Neuronal stem cell (in vitro differentiated cells): Measurements from ENCODE around the gene CISH.

Experiments used
- DNase-seq: peaks from one replicate; pipeline ENCODE4 v3.0.0-alpha.2; 2013; ENCODE audit warnings: low spot score
- H2AFZ ChIP-seq: one replicate; pipeline ENCODE4 v1.6.1; 2013; ENCODE audit warnings: mild to moderate bottlenecking, low read length, inconsistent platforms
- H2AK5ac ChIP-seq: 2 replicates; pipeline ENCODE4 v1.6.1; 2013; ENCODE audit warnings: low read depth, mild to moderate bottlenecking, inconsistent platforms, low read length, moderate library complexity, mixed read lengths
- H2BK120ac ChIP-seq: 2 replicates; pipeline ENCODE4 v1.6.1; 2013; ENCODE audit warnings: low read depth, mild to moderate bottlenecking, inconsistent platforms, low read length, moderate library complexity, mixed read lengths
- H2BK12ac ChIP-seq: one replicate; pipeline ENCODE4 v1.6.1; 2013; ENCODE audit warnings: low read length, inconsistent platforms
- H2BK15ac ChIP-seq: 2 replicates; pipeline ENCODE4 v1.6.1; 2013; ENCODE audit warnings: mild to moderate bottlenecking, low read length, inconsistent platforms, mixed read lengths
- H2BK5ac ChIP-seq: one replicate; pipeline ENCODE4 v1.6.1; 2013; ENCODE audit warnings: inconsistent platforms, mild to moderate bottlenecking, low read length, moderate library complexity
- H3K14ac ChIP-seq: one replicate; pipeline ENCODE4 v1.6.1; 2013; ENCODE audit warnings: low read length, inconsistent platforms
- H3K18ac ChIP-seq: 2 replicates; pipeline ENCODE4 v1.6.1; 2013; ENCODE audit warnings: low read length, inconsistent platforms
- H3K23ac ChIP-seq: 2 replicates; pipeline ENCODE4 v1.6.1; 2013; ENCODE audit warnings: low read depth, mild to moderate bottlenecking, mixed read lengths, low read length, inconsistent platforms; ENCODE audit not compliant: poor library complexity
- H3K27ac ChIP-seq: replicated peaks from 3 replicates; pipeline ENCODE4 v1.5.1; 2013; ENCODE audit warnings: low read length, inconsistent platforms
- H3K27me3 ChIP-seq, 3 experiments: 2 replicates each; pipeline ENCODE4 v1.6.1; 2013; ENCODE audit warnings: low read length in 3 of 3, mild to moderate bottlenecking in 2 of 3, inconsistent platforms in 1 of 3, low read depth in 1 of 3, mixed read lengths in 1 of 3, moderate library complexity in 1 of 3; ENCODE audit not compliant: control insufficient read depth in 3 of 3, insufficient read depth in 3 of 3
- H3K36me3 ChIP-seq, 2 donors: replicated peaks in 1 of 2; 2 replicates each; pipeline ENCODE4 v1.6.1; 2013; ENCODE audit warnings: low read length in 2 of 2; ENCODE audit not compliant: control insufficient read depth in 2 of 2, insufficient read depth in 2 of 2
- H3K4ac ChIP-seq: 2 replicates; pipeline ENCODE4 v1.6.1; 2013; ENCODE audit warnings: inconsistent platforms, mild to moderate bottlenecking, low read length, moderate library complexity
- H3K4me1 ChIP-seq, 2 donors: 1 replicate in 1 of 2; 2 replicates in 1 of 2; pipeline ENCODE4 v1.6.1; 2013; ENCODE audit warnings: low read length in 2 of 2, low read depth in 1 of 2; ENCODE audit not compliant: control insufficient read depth in 2 of 2, insufficient read depth in 1 of 2
- H3K4me2 ChIP-seq: one replicate; pipeline ENCODE4 v1.6.1; 2013; ENCODE audit warnings: mild to moderate bottlenecking, low read length, inconsistent platforms; ENCODE audit not compliant: insufficient read depth, poor library complexity, severe bottlenecking
- H3K4me3 ChIP-seq, 2 donors: 2 replicates each; pipeline ENCODE4 v1.5.1; 2013; ENCODE audit warnings: low read length in 2 of 2, mild to moderate bottlenecking in 2 of 2, inconsistent platforms in 1 of 2, moderate library complexity in 1 of 2
- H3K79me1 ChIP-seq: one replicate; pipeline ENCODE4 v1.6.1; 2013; ENCODE audit warnings: low read depth, mild to moderate bottlenecking, inconsistent platforms, low read length, moderate library complexity
- H3K9ac ChIP-seq: one replicate; pipeline ENCODE4 v1.6.1; 2013; ENCODE audit warnings: mild to moderate bottlenecking, low read depth, low read length, inconsistent platforms; ENCODE audit not compliant: poor library complexity
- H3K9me3 ChIP-seq, 2 donors: replicated peaks in 1 of 2; 2 replicates each; pipeline versions ENCODE3 to v1.6.1; 2013; ENCODE audit warnings: low read length in 2 of 2, mild to moderate bottlenecking in 2 of 2, inconsistent platforms in 1 of 2, low read depth in 1 of 2, mixed read lengths in 1 of 2, moderate library complexity in 1 of 2; ENCODE audit not compliant: control insufficient read depth in 2 of 2, insufficient read depth in 1 of 2
- H4K8ac ChIP-seq: one replicate; pipeline ENCODE4 v1.6.1; 2013; ENCODE audit warnings: low read depth, mild to moderate bottlenecking, inconsistent platforms, low read length, moderate library complexity
- H4K91ac ChIP-seq: one replicate; pipeline ENCODE4 v1.6.1; 2013; ENCODE audit warnings: low read length, low read depth, mild to moderate bottlenecking, inconsistent platforms; ENCODE audit not compliant: poor library complexity
- WGBS, 2 donors: extraction: QIAGEN DNeasy Blood & Tissue Kit; methylation state at CpG; one replicate each; pipeline ENCODE4 v1.1.7; 2013; ENCODE audit warnings: missing lambda C conversion rate in 2 of 2, mixed read lengths in 1 of 2; ENCODE audit not compliant: insufficient read length in 2 of 2, insufficient replicate concordance in 1 of 2; ENCODE audit errors: extremely low coverage in 2 of 2; 5-methylcytosine and 5-hydroxymethylcytosine counted together

CISH gene

GRCh38 chr3:50581459-50581842 is 30.1 kb downstream of the CISH start:
- peaks cover 1% of the 10 kb centered on the region for H3K79me1 ChIP-seq
- no peak overlapping the region for H3K4ac ChIP-seq
- no peaks in the 10 kb centered on the region for H3K4me1 ChIP-seq
- no peaks in the 10 kb centered on the region for H3K9me3 ChIP-seq
- H2AFZ ChIP-seq: no peak overlapping the region
- no peak overlapping the region for H3K4me2 ChIP-seq
- H3K9ac ChIP-seq: no peak overlapping the region
- no peak overlapping the region for H3K18ac ChIP-seq
- no peak overlapping the region for H2BK120ac ChIP-seq
- DNase-seq: no peak
- no peak overlapping the region for H2AK5ac ChIP-seq
- peak overlapping the region; percentile 38 for H3K14ac ChIP-seq
- no peak overlapping the region for H2BK5ac ChIP-seq
- H4K91ac ChIP-seq: no peak overlapping the region
- no peak overlapping the region for H2BK12ac ChIP-seq
- H3K23ac ChIP-seq: no peak overlapping the region
- H3K27ac ChIP-seq: no peak overlapping the region
- H4K8ac ChIP-seq: no peak overlapping the region
- peaks cover 3 to 44% of the 10 kb centered on the region in 2 donors for H3K36me3 ChIP-seq
- WGBS, 2 donors: no CpG with 5 or more reads among the region's 2 CpGs
- no peaks in the 10 kb centered on the region for H3K27me3 ChIP-seq
- no peak overlapping the region for H3K4me3 ChIP-seq
- no peak overlapping the region for H2BK15ac ChIP-seq

- Histone ChIP-seq H2BK120ac (no peak overlapping the region), H3K23ac (no peak overlapping the region), H2BK5ac (no peak overlapping the region), H4K91ac (no peak overlapping the region), H3K4me1 (no peaks in the 10 kb centered on the region), H3K4me3 (no peak overlapping the region), H3K36me3 (peaks cover 3 to 44% of the 10 kb centered on the region in 2 donors), H2BK15ac (no peak overlapping the region), H4K8ac (no peak overlapping the region), H3K27ac (no peak overlapping the region), H3K14ac (no peak overlapping the region), H3K4me2 (no peak overlapping the region), H3K27me3 (no peaks in the 10 kb centered on the region), H3K4ac (no peak overlapping the region), H2BK12ac (no peak overlapping the region), H3K79me1 (peaks cover 1% of the 10 kb centered on the region), H2AFZ (no peak overlapping the region), H3K9me3 (no peaks in the 10 kb centered on the region), H3K9ac (no peak overlapping the region), H3K18ac (no peak overlapping the region), H2AK5ac (no peak overlapping the region)
- no CpG with 5 or more reads among the region's 9 CpGs for WGBS, 2 donors
- no peak for DNase-seq
Observed at GRCh38 chr3:50580683-50581458, 30.7 kb downstream of the CISH start.

- H4K8ac ChIP-seq: no peak overlapping the region
- H3K9ac ChIP-seq: no peak overlapping the region
- WGBS, 2 donors: no CpG with 5 or more reads among the region's 2 CpGs
- H2BK120ac ChIP-seq: no peak overlapping the region
- H3K14ac ChIP-seq: no peak overlapping the region
- no peak overlapping the region for H3K4me2 ChIP-seq
- no peak for DNase-seq
- no peaks in the 10 kb centered on the region for H3K9me3 ChIP-seq
- H2BK15ac ChIP-seq: no peak overlapping the region
- no peaks in the 10 kb centered on the region for H3K4me1 ChIP-seq
- H2AFZ ChIP-seq: no peak overlapping the region
- H3K23ac ChIP-seq: no peak overlapping the region
- no peaks in the 10 kb centered on the region for H3K79me1 ChIP-seq
- H4K91ac ChIP-seq: no peak overlapping the region
- H3K27ac ChIP-seq: no peak overlapping the region
- H2BK12ac ChIP-seq: no peak overlapping the region
- H3K18ac ChIP-seq: no peak overlapping the region
- peaks cover 4 to 52% of the 10 kb centered on the region in 2 donors for H3K36me3 ChIP-seq
- H2BK5ac ChIP-seq: no peak overlapping the region
- no peak overlapping the region for H2AK5ac ChIP-seq
- H3K4me3 ChIP-seq: no peak overlapping the region
- H3K4ac ChIP-seq: no peak overlapping the region
- no peaks in the 10 kb centered on the region for H3K27me3 ChIP-seq
Observed at GRCh38 chr3:50577348-50577747, 34.2 kb downstream of the CISH start.

GRCh38 chr3:50575372-50575771 is 36.2 kb downstream of the CISH start:
- Histone ChIP-seq H3K4ac (no peak overlapping the region), H3K9me3 (no peaks in the 10 kb centered on the region), H3K18ac (no peak overlapping the region), H2BK15ac (no peak overlapping the region), H2BK5ac (no peak overlapping the region), H3K79me1 (no peaks in the 10 kb centered on the region), H3K27me3 (no peaks in the 10 kb centered on the region), H3K4me1 (peaks cover 0 to under 1% of the 10 kb centered on the region in 2 donors), H3K27ac (no peak overlapping the region), H3K4me3 (no peak overlapping the region), H4K8ac (no peak overlapping the region), H3K9ac (peak overlapping the region; percentile 27), H4K91ac (no peak overlapping the region), H2BK120ac (no peak overlapping the region), H3K36me3 (peaks cover 4 to 44% of the 10 kb centered on the region in 2 donors), H2AFZ (no peak overlapping the region), H2AK5ac (no peak overlapping the region), H3K23ac (no peak overlapping the region), H3K4me2 (no peak overlapping the region), H3K14ac (no peak overlapping the region), H2BK12ac (no peak overlapping the region)
- no CpG with 5 or more reads among the region's 6 CpGs for WGBS, 2 donors
- no peak for DNase-seq
